Transverse colon (tissue), 4 donors: ENCODE data around the gene PRM1. TPM values are rescaled to one million over a fixed set of nuclear protein-coding genes. Genes with fewer than 3 reads are reported as not detected.

Source experiments
- DNase-seq: peaks from one replicate; pipeline ENCODE4 v3.0.0-alpha.2; 2019
- H3K27ac ChIP-seq, 4 donors: fragments of 200-600 bp; sonication (generic); 2 replicates each; pipeline ENCODE4 v1.5.1; 2016 to 2018; ENCODE audit warnings: inconsistent platforms in 4 of 4
- H3K27me3 ChIP-seq: fragments of 200-600 bp; sonication (generic); 2 replicates; pipeline ENCODE4 v1.5.1; 2017; ENCODE audit warnings: inconsistent platforms
- H3K36me3 ChIP-seq, 4 donors: fragments of 200-600 bp; sonication (generic); 2 replicates each; pipeline ENCODE4 v1.5.1; 2017 to 2019; ENCODE audit warnings: inconsistent platforms in 4 of 4
- H3K4me1 ChIP-seq, 4 donors: fragments of 200-600 bp; sonication (generic); 2 replicates each; pipeline ENCODE4 v1.5.1; 2017 to 2020; ENCODE audit warnings: inconsistent platforms in 4 of 4
- H3K4me3 ChIP-seq, 4 donors: fragments of 200-600 bp; sonication (generic); 1 replicate in 1 of 4; 2 replicates in 3 of 4; pipeline versions ENCODE4 v1.5.1 to v1.6.1; 2017 to 2019; ENCODE audit warnings: inconsistent platforms in 4 of 4
- H3K9me3 ChIP-seq, 2 donors: fragments of 200-600 bp; sonication (generic); 2 replicates each; pipeline ENCODE4 v1.5.1; 2017 to 2019; ENCODE audit warnings: inconsistent platforms in 2 of 2
- EP300 ChIP-seq: sonication (generic); formaldehyde crosslinking; IDR thresholded peaks from one replicate; pipeline ENCODE4 v1.6.1; 2017; ENCODE audit warnings: antibody characterized with exemption, low read depth
- POLR2A ChIP-seq: fragments of 450-650 bp; IDR thresholded peaks from one replicate; pipeline ENCODE4 v1.6.1; 2016; ENCODE audit warnings: antibody characterized with exemption, mild to moderate bottlenecking, moderate library complexity
- POLR2AphosphoS5 ChIP-seq, 3 donors: sonication (generic); formaldehyde crosslinking; IDR thresholded peaks; one replicate each; pipeline ENCODE4 v1.6.1; 2016; ENCODE audit warnings: antibody characterized with exemption in 3 of 3
- WGBS, 2 donors: methylation state at CpG; one replicate each; pipeline ENCODE4 v1.1.5; 2018; ENCODE audit warnings: low coverage in 1 of 2; 5-methylcytosine and 5-hydroxymethylcytosine counted together
- in situ Hi-C, 4 donors: fragments of 200-750 bp; cut with MboI; loops; one replicate each; pipeline versions ENCODE4 v1.15.0 to v1.15.1; 2017; ENCODE audit warnings: low sequenced_read_pairs in 3 of 4, low pct_ligation_motif_present in 1 of 4, low pct_unique_long_range_greater_than_20kb in 1 of 4
- intact Hi-C: fragments of 100-400 bp; cut with DNase I; formaldehyde crosslinking; loops from one replicate; pipeline ENCODE4 v1.15.1; 2023; ENCODE audit warnings: low total_unique reads
- total RNA-seq, 4 donors: library from RNA; depleted of rRNA; stranded (reverse); fragments of >200 nt; gene quantifications; one replicate each; pipeline ENCODE4 v1.1.0, GENCODE V29; 2016
- TF ChIP-seq, protein P1 (sequence below), 5 experiments: fragments of 200-600 bp in 3 of 5; fragments of 450-650 bp in 2 of 5; sonication (generic) in 3 of 5; IDR thresholded peaks; 1 replicate in 2 of 5; 2 replicates in 3 of 5; pipeline ENCODE4 v1.5.1; 2016 to 2017; ENCODE audit warnings: antibody characterized with exemption in 5 of 5, inconsistent platforms in 3 of 5, mild to moderate bottlenecking in 2 of 5, moderate library complexity in 1 of 5

Gene PRM1, protein sequence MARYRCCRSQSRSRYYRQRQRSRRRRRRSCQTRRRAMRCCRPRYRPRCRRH
- not detected for total RNA-seq

DNA sequence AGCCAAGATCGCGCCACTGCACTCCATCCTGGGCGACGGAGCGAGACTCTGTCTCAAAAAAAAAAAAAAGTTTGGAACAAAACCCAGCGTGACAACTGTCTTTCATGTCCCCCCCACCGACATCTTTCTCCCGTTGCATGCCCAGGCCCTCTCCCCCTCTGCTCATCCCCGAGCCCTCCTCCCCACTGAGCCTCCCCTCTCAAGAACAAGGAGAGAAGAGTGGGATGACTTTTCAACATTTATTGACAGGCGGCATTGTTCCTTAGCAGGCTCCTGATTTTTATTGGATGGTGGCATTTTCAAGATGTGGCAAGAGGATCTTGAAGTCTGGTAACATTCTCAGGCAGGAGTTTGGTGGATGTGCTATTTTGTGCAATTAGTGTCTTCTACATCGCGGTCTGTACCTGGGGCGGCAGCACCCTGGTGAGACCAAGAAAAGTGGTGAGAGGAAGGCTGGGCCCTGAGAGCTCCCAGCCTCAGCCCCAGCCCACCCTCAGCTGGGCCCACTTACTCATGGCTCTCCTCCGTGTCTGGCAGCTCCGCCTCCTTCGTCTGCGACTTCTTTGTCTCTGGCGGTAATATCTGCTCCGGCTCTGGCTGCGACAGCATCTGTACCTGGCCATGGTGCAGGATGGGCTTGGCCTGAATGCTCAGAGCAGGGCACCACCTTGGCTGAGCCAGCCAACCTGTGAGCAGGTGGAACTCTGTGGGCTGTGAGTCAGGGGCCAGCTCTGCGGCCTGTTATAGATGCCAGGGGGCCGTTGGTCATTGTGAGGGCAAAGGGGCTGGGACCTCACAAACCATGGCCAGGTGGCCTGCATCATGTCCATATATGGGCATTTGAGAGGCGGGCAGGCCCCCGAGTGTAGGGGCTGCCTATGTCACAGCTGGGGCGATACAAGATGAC is at the start of gene PRM1:
Gene PRM1 (minus strand): TSS at position 715 of the 907 bp plus-strand sequence. CDS start 92 bp downstream, at position 623.
- H3K27ac ChIP-seq, result no peak within 1 kb of the TSS
- intact Hi-C loops, result no loop called here

DNA sequence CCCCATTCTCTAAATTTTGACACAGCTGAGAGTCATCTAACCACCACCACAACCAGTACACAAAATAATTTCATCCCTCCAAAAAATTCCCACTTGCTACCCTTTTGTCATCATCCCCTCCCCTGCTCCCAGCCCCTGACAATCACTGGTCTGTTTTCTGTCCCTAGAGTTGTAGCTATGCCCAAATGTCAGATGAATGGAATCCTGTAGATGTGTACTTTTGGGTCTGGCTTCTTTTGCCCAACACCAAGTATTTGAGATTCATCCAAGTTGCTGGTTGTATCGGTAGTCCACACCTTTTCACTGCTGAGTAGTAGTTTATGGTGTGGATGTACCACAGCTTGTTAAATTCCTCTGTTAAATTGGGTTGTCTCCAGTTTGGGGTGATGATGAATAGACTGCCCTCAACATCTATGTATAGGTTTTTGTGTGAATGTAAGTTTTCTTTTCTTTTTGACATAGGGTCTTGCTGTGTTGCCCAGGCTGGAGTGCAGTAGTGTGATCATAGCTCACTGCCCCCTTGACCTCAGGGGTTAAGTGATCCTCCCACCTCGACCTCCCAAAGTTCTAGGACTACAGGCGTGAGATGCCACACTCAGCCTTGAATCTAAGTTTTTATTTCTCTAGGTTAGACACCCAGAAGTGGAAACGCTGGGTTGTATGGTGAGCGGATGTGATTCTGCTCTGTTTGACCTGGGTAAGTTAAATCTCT is 49.6 kb upstream of the PRM1 start:
- Histone ChIP-seq H3K27ac (no peak overlapping the region), H3K27me3 (no peaks in the 10 kb centered on the region), H3K4me1 (peaks cover 2 to 20% (median 7%) of the 10 kb centered on the region in 4 donors), H3K9me3 (no peaks in the 10 kb centered on the region), H3K36me3 (no peaks in the 10 kb centered on the region), H3K4me3 (no peak overlapping the region)
- intact Hi-C loops, result no loop called here
- 73 to 88% methylated on average over 5 of the region's 5 CpGs for WGBS, 2 donors
- in situ Hi-C loops, result no loop called here
- DNase-seq, result no peak
- TF ChIP-seq POLR2A (no peak), POLR2AphosphoS5 (IDR thresholded peaks at IDR 0.05) (no peak), EP300 (no peak)
- TF ChIP-seq, protein P1, sequence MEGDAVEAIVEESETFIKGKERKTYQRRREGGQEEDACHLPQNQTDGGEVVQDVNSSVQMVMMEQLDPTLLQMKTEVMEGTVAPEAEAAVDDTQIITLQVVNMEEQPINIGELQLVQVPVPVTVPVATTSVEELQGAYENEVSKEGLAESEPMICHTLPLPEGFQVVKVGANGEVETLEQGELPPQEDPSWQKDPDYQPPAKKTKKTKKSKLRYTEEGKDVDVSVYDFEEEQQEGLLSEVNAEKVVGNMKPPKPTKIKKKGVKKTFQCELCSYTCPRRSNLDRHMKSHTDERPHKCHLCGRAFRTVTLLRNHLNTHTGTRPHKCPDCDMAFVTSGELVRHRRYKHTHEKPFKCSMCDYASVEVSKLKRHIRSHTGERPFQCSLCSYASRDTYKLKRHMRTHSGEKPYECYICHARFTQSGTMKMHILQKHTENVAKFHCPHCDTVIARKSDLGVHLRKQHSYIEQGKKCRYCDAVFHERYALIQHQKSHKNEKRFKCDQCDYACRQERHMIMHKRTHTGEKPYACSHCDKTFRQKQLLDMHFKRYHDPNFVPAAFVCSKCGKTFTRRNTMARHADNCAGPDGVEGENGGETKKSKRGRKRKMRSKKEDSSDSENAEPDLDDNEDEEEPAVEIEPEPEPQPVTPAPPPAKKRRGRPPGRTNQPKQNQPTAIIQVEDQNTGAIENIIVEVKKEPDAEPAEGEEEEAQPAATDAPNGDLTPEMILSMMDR (IDR thresholded peaks at IDR 0.05), result no peak

More for the DNA sequence above, at the start of gene PRM1:
- Histone ChIP-seq H3K27me3 (no peaks in the 10 kb centered on the region), H3K4me3 (no peak within 1 kb of the TSS), H3K36me3 (no peaks in the 10 kb centered on the region), H3K4me1 (peaks cover 0 to 6% (median 0%) of the 10 kb centered on the region in 4 donors), H3K9me3 (no peaks in the 10 kb centered on the region)
- TF ChIP-seq POLR2A, result no peak
- TF ChIP-seq, protein P1 (IDR thresholded peaks at IDR 0.05), result no peak
- TF ChIP-seq EP300, result no peak
- no peak for TF ChIP-seq POLR2AphosphoS5 (IDR thresholded peaks at IDR 0.05)
- no peak for DNase-seq
- WGBS, 2 donors, result 87 to 97% methylated on average over 8 to 25 of the region's 25 CpGs
- in situ Hi-C loops, result no loop called here

DNA sequence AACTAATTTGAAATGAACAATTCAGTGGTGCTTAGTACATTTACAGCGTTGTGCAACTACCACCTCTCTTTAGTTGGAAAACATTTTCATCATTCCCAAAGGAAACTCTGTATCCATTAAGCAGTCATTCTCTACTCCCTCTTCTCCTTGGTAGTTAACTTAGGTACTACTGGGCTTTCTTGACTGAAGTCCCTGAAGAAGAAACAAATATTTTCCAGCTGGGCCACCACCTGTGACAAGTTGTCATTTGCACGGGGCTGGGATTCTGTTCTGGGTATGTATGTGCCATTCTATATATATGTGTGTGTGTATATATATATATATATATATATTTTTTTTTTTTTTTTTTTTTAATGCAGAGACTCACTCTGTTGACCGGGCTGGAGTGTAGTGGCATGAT is 48.8 kb upstream of the PRM1 start:
- in situ Hi-C loops (no loop called here), intact Hi-C loops (no loop called here)
- 77% methylated on average over 3 of the region's 3 CpGs; no CpG with 5 or more reads in 1 of the 2 donors for WGBS, 2 donors
- TF ChIP-seq POLR2A (no peak), EP300 (no peak), POLR2AphosphoS5 (IDR thresholded peaks at IDR 0.05) (no peak)
- TF ChIP-seq, protein P1 (IDR thresholded peaks at IDR 0.05), result no peak
- no peak for DNase-seq
- Histone ChIP-seq H3K4me3 (no peak overlapping the region), H3K4me1 (peaks cover 2 to 20% (median 7%) of the 10 kb centered on the region in 4 donors), H3K9me3 (no peaks in the 10 kb centered on the region), H3K27ac (no peak overlapping the region), H3K36me3 (no peaks in the 10 kb centered on the region), H3K27me3 (no peaks in the 10 kb centered on the region)

DNA sequence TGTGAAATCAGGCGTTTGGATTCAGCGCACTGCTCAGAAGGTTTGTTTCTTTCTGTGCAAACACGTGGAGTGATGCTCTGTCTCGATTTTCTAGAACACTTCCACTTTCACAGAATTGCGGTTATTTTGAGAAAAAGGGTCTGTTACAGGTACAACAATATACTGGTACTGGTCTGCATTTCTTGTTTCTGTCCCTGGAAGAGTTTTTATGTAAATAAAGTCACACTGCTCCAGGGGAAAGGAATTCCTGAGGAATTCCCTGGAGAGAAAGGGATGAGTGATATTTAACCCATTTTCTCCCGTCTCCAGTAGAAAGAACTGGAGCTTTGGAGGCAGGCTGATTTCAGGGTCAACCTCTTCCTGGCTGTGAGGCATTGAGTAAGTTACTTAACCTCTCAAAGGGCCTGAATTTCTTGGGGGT is 48.0 kb upstream of the PRM1 start:
- intact Hi-C loops, result no loop called here
- no peak for DNase-seq
- H3K9me3 ChIP-seq, result no peaks in the 10 kb centered on the region
- in situ Hi-C loops, result no loop called here
- H3K27ac ChIP-seq, result peak overlapping the region; percentile 62 to 75 (median 63)
- H3K4me1 ChIP-seq, result peaks cover 2 to 20% (median 7%) of the 10 kb centered on the region in 4 donors
- H3K27me3 ChIP-seq, result no peaks in the 10 kb centered on the region
- TF ChIP-seq EP300, result no peak
- no peak for TF ChIP-seq POLR2AphosphoS5 (IDR thresholded peaks at IDR 0.05)
- TF ChIP-seq, protein P1 (IDR thresholded peaks at IDR 0.05), result no peak
- no peak for TF ChIP-seq POLR2A
- WGBS, 2 donors, result 26 to 49% methylated on average over 3 to 6 of the region's 6 CpGs
- no peak overlapping the region for H3K4me3 ChIP-seq
- H3K36me3 ChIP-seq, result no peaks in the 10 kb centered on the region
